ENCODE measurements around the gene WSCD1. TPM values are rescaled to one million over a fixed set of nuclear protein-coding genes. Genes with fewer than 3 reads are reported as not detected.

The WSCD1 gene
- total and polyA plus RNA-seq, 8 donors: 1.2 to 4.1 (median 2.6) TPM

DNA sequence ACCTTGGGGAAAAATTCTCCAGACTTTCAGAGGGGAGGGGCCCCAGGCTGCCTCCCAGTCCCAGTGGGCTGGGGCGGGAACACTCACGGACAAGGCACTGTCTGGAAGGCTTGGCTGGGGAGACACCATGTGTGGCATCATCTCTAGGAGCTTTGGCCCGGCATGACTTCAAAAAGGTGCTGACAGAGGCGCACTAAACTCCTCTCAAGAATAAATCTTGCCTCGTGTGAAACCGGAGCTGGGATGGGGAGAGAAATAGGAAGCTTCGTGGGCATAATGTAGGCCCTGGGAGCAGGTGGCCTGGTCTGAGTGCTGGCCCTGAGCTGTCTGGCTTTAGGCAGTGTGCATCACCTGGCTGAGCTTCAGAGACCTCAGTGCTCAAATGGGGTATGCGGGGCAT lies 5.7 kb downstream of the WSCD1 start:
- Histone ChIP-seq H3K36me3 (no peaks in the 10 kb centered on the region), H3K4me1 (no peaks in the 10 kb centered on the region), H3K9me3 (no peaks in the 10 kb centered on the region), H3K4me3 (no peak overlapping the region), H3K27me3 (no peaks in the 10 kb centered on the region), H3K27ac (no peak overlapping the region)
- 84 to 89% methylated on average over 8 of the region's 8 CpGs for WGBS, 2 donors
- intact Hi-C loops (cut with DNase I): no loop called here
- ATAC-seq: no peak
- FAIRE-seq: no peak
- TF ChIP-seq, protein P1, sequence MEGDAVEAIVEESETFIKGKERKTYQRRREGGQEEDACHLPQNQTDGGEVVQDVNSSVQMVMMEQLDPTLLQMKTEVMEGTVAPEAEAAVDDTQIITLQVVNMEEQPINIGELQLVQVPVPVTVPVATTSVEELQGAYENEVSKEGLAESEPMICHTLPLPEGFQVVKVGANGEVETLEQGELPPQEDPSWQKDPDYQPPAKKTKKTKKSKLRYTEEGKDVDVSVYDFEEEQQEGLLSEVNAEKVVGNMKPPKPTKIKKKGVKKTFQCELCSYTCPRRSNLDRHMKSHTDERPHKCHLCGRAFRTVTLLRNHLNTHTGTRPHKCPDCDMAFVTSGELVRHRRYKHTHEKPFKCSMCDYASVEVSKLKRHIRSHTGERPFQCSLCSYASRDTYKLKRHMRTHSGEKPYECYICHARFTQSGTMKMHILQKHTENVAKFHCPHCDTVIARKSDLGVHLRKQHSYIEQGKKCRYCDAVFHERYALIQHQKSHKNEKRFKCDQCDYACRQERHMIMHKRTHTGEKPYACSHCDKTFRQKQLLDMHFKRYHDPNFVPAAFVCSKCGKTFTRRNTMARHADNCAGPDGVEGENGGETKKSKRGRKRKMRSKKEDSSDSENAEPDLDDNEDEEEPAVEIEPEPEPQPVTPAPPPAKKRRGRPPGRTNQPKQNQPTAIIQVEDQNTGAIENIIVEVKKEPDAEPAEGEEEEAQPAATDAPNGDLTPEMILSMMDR (IDR thresholded peaks at IDR 0.05): no peak
- no peak for DNase-seq

DNA sequence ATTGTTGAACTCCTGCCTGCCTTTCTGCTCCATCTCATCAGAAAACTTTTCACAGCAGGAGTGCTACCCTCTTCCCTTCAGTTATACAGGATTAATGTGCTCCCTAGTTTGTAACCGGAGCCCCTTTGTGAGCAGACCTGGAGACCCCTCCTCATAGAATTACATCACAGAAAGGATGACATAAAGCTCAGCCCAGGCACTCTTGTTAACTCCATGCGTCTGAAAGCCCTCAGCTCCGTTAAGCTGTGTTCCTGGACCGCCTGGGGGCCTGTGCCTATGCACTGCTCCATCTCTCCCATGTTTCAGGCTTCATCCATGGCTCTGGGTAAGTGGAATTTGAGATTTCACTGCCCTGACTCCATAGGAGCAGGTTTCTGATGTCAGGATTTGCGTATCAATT lies 7.6 kb downstream of the WSCD1 start:
- Histone ChIP-seq H3K27ac (no peak overlapping the region), H3K9me3 (no peaks in the 10 kb centered on the region), H3K4me3 (no peak overlapping the region), H3K4me1 (no peaks in the 10 kb centered on the region), H3K27me3 (no peaks in the 10 kb centered on the region), H3K36me3 (no peaks in the 10 kb centered on the region)
- intact Hi-C loops (cut with DNase I): no loop called here
- DNase-seq (no peak), FAIRE-seq (no peak), ATAC-seq (no peak)
- TF ChIP-seq, protein P1 (IDR thresholded peaks at IDR 0.05): no peak
- WGBS, 2 donors: 84 to 89% methylated on average over 5 of the region's 5 CpGs

DNA sequence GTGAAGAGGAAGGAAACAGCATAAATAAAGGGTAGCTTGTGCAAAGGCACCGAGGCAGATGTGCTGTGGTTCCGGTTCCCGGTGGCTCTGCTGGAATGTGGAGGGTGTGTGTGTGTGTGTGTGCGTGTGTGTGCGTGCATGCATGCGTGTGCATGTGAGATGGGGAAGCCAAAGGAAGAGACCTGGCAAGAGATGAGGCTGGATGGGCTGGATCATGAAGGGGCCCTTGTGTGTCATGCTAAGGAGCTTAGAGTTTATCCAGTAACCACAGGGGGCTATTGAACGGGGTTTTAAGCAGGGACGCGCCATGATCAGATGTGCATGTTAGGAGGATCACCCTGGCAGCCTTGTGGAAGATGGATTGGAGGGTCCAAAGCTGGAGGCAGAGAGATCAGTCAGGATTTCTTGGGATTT lies 8.3 kb downstream of the WSCD1 start:
- Histone ChIP-seq H3K36me3 (no peaks in the 10 kb centered on the region), H3K27ac (no peak overlapping the region), H3K9me3 (no peaks in the 10 kb centered on the region), H3K27me3 (no peaks in the 10 kb centered on the region), H3K4me3 (no peak overlapping the region), H3K4me1 (no peaks in the 10 kb centered on the region)
- FAIRE-seq: no peak
- TF ChIP-seq, protein P1 (IDR thresholded peaks at IDR 0.05): no peak
- WGBS, 2 donors: 92 to 93% methylated on average over 9 of the region's 9 CpGs
- DNase-seq: no peak
- intact Hi-C loops (cut with DNase I): no loop called here
- ATAC-seq: no peak

DNA sequence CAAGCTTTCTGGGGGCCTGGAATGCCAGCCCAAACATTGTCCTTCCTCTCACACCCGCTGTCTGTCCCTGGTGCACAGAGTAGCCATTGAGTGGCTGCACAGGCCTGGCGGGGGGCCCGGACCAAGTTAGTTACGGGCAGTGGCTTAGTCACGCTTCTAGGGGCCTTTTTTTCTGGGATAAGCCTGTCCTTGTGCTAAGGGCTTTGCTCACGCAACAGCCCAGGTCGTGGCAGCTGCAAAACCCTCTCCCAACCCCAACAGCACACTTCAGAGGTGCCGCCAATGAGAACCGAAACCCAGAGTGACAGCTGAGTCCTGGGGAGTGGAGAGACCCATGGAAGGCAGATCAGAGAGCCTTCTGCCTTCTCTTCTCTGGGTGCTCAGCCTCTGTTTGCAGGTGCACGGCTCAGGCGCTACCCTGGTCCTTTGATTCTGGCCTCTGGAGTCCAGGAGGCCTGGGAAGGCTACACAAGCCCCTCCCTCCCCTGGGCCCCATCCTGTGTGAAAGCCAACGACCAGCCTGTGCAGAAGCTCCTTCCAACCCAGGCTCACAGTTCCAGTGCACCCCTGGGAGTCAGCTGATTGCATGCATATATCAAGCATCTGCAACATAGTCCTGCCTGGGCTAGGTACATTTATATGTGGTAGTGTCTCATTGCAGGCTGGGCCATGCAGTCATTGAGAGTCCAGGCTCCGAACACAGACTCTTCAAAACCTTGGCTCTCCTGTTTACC lies 9.1 kb downstream of the WSCD1 start:
- H3K4me3 ChIP-seq: no peak overlapping the region
- WGBS, 2 donors: 81 to 83% methylated on average over 13 of the region's 13 CpGs

DNA sequence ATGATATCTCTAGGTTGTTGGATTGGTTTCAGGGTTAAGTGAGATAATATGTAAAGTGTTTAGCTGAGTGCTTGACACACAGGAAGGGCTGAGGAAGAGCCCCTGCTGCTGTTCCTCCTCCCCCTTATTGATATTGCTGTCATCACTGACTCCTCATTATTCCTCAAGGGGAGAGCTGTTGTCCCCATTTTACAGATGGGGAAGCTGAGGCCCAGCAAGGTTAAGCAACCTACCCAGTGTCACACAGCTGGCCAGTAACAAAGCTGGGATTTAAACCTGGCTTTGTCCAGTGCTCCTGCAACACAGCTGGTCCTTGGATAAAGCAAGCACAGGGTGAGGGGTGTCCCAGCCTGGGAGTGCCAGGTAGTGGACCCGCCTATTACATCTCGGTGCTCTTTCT lies 9.8 kb downstream of the WSCD1 start:
- H3K9me3 ChIP-seq: no peaks in the 10 kb centered on the region
- FAIRE-seq (no peak), DNase-seq (no peak), ATAC-seq (no peak)
- intact Hi-C loops (cut with DNase I): no loop called here
- no peaks in the 10 kb centered on the region for H3K27me3 ChIP-seq
- H3K36me3 ChIP-seq: no peaks in the 10 kb centered on the region
- H3K4me3 ChIP-seq: no peak overlapping the region
- TF ChIP-seq, protein P1 (IDR thresholded peaks at IDR 0.05): no peak
- H3K4me1 ChIP-seq: no peaks in the 10 kb centered on the region
- no peak overlapping the region for H3K27ac ChIP-seq
- 86 to 94% methylated on average over 2 of the region's 2 CpGs for WGBS, 2 donors

More for the DNA sequence above, 9.1 kb downstream of the WSCD1 start:
- H3K27ac ChIP-seq: no peak overlapping the region
- H3K27me3 ChIP-seq: no peaks in the 10 kb centered on the region
- ATAC-seq: no peak
- no peaks in the 10 kb centered on the region for H3K9me3 ChIP-seq
- FAIRE-seq: no peak
- H3K36me3 ChIP-seq: no peaks in the 10 kb centered on the region
- no peaks in the 10 kb centered on the region for H3K4me1 ChIP-seq
- intact Hi-C loops (cut with DNase I): no loop called here
- no peak for DNase-seq
- TF ChIP-seq, protein P1 (IDR thresholded peaks at IDR 0.05): no peak
